ENCODE measurements around the gene WDR26. TPM values are rescaled to one million over a fixed set of nuclear protein-coding genes. Genes with fewer than 3 reads are reported as not detected.

WDR26 gene
- total RNA-seq, 2 experiments from 2014 or later, result 173 to 176 TPM

DNA sequence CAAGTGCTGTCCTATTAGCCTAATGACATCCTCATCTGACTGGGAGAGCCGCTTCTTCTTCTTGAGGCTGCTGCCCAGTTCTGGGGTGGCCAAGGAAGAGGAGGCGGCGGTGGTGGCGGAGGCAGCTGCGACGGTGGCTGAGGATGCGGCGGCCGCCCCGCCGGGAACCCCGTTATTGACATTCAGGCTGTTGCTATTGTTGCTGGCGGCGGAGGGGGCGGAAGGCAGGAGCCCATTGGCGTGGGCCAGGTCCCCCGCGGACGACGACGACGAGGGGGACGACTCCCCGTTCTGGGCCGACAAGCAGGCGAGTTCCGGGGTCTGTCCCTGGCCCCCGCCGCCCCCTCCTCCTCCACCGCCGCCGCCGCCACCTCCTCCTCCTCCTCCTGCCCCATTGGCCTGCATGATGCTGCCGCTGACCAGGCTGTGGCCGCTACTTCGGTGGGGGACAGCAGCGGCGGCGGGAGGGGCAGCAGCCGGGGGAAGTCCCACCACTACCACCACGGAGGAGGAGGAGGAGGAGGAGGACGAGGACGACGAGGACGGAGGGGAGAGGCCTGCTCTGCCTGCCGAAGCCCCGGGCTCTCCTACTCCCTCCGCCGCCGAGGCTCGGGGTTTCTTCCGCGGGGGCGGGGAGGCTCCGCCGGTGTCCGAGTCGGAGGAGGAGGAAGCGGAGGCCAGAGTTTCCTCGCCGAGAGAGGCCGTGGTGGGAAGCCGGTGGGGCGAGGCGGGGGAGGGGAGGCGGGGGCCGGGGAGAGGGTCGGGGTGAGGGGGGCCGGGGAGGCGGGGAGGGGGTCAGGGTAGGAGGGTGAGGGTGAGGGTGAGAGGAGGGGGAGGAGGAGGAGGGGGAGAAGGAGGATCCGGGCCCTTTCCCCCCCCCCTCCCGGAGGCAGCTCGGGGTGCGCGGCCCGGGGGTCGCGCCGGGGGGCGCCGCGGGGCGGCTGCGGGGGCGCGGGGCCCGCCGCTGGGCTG, 610 bp downstream of the WDR26 start:
- peak overlapping the region; percentile 100 for H3K27ac Mint-ChIP-seq
- intact Hi-C loops (cut with DNase I, micrococcal nuclease), result loop anchor here (2.0 to 10.0 kb wide), 5 partner anchors 23 to 1719 kb away; partner anchors contain the start of genes AIDA (in 1 of the 2), BROX (in 1 of the 2), CNIH4 (in 1 of the 2) and DEGS1 (in 1 of the 2)
- H3K27me3 ChIP-seq (ENCODE audit: control insufficient read depth in 1 of 2, insufficient read depth in 2 of 2, low read length in 2 of 2), result no peaks in the 10 kb centered on the region
- no peaks in the 10 kb centered on the region for H3K9me3 ChIP-seq (ENCODE audit: control insufficient read depth in 1 of 2, insufficient read depth in 1 of 2, low read length in 2 of 2)
- ATAC-seq (ENCODE audit: poor library complexity) (peak; percentile 14), DNase-seq (peak in 13 of 14 experiments; percentile 16 to 75 (median 50))
- H3K36me3 ChIP-seq (ENCODE audit: insufficient read depth, low read length), result peaks cover 17% of the 10 kb centered on the region
- no peaks in the 10 kb centered on the region for H3K9me3 Mint-ChIP-seq
- TF ChIP-seq, protein P1, sequence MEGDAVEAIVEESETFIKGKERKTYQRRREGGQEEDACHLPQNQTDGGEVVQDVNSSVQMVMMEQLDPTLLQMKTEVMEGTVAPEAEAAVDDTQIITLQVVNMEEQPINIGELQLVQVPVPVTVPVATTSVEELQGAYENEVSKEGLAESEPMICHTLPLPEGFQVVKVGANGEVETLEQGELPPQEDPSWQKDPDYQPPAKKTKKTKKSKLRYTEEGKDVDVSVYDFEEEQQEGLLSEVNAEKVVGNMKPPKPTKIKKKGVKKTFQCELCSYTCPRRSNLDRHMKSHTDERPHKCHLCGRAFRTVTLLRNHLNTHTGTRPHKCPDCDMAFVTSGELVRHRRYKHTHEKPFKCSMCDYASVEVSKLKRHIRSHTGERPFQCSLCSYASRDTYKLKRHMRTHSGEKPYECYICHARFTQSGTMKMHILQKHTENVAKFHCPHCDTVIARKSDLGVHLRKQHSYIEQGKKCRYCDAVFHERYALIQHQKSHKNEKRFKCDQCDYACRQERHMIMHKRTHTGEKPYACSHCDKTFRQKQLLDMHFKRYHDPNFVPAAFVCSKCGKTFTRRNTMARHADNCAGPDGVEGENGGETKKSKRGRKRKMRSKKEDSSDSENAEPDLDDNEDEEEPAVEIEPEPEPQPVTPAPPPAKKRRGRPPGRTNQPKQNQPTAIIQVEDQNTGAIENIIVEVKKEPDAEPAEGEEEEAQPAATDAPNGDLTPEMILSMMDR (IDR thresholded peaks at IDR 0.05), result no peak
- peak overlapping the region; percentile 88 for H3K4me3 Mint-ChIP-seq
- peak overlapping the region; percentile 83 to 89 for H3K27ac ChIP-seq (ENCODE audit: low read depth in 1 of 2, low read length in 2 of 2)
- ChIA-PET POLR2A (interaction anchor here (0.6 to 3.8 kb wide), 20 partner anchors 9 to 320 kb away, joined by 3 to 17 read pairs (median 6); partner anchors contain the start of genes DEGS1, FBXO28 and NVL), CTCF (interaction anchor here (3.0 kb wide), 1 partner anchor 23 kb away, joined by 13 read pairs; no protein-coding TSS in a partner anchor)
- H3K4me3 ChIP-seq (ENCODE audit: low read length), result peak overlapping the region; percentile 84
- peaks cover 55% of the 10 kb centered on the region for H3K36me3 Mint-ChIP-seq (ENCODE audit: low read depth)
- H3K4me1 ChIP-seq (ENCODE audit: insufficient read depth, low read length), result peaks cover 29% of the 10 kb centered on the region
- H3K27me3 Mint-ChIP-seq, result no peaks in the 10 kb centered on the region
- peaks cover 66% of the 10 kb centered on the region for H3K4me1 Mint-ChIP-seq (ENCODE audit: low read depth)

DNA sequence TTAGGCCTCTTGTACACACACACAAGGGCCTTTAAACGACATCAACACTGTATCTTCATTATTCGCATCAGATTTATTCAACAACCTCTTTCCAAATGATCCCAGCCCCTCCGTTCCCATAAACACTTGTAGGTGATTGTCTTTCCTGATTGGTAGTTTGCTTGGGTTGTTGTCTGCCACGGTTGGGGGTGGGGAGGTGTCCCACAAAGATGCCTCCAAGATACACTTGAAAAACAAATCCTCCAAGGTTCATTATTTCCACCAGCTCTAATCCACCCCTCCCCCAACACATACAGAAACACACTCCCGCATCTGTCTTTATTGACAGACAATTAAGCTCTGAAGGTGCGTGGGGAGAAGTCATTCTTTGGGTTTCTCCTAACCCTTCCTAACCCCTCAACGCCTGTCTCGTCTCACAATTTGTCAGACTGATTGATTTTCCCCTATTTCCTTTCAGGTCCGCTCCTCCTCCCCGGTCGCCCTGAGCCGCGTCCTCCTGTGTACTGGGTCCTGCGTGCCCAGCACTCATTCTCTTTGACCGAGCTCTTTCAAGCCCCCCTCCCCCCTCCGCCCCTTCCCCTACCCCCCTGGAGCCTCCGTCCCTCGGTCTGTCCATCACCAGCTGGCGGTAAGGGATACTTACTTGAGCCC, 1.4 kb downstream of the WDR26 start:
- TF ChIP-seq, protein P1 (IDR thresholded peaks at IDR 0.05), result no peak
- Mint-ChIP-seq H3K4me1 (ENCODE audit: low read depth) (peaks cover 71% of the 10 kb centered on the region), H3K36me3 (ENCODE audit: low read depth) (peaks cover 58% of the 10 kb centered on the region), H3K27me3 (no peaks in the 10 kb centered on the region), H3K27ac (peak overlapping the region; percentile 86), H3K4me3 (peak overlapping the region; percentile 88), H3K9me3 (no peaks in the 10 kb centered on the region)
- ChIA-PET CTCF (no interaction called here), POLR2A (interaction anchor here (1.2 to 3.8 kb wide), 9 partner anchors 10 to 250 kb away, joined by 3 to 17 read pairs (median 6); partner anchors contain the start of gene DEGS1)
- Histone ChIP-seq H3K9me3 (ENCODE audit: control insufficient read depth in 1 of 2, insufficient read depth in 1 of 2, low read length in 2 of 2) (no peaks in the 10 kb centered on the region), H3K27me3 (ENCODE audit: control insufficient read depth in 1 of 2, insufficient read depth in 2 of 2, low read length in 2 of 2) (no peaks in the 10 kb centered on the region), H3K4me3 (ENCODE audit: low read length) (peak overlapping the region; percentile 84), H3K27ac (ENCODE audit: low read depth in 1 of 2, low read length in 2 of 2) (peak overlapping the region; percentile 83 to 89), H3K36me3 (ENCODE audit: insufficient read depth, low read length) (peaks cover 24% of the 10 kb centered on the region), H3K4me1 (ENCODE audit: insufficient read depth, low read length) (peaks cover 29% of the 10 kb centered on the region)
- DNase-seq (peak in 10 of 14 experiments; percentile 8 to 54 (median 24)), ATAC-seq (ENCODE audit: poor library complexity) (no peak)
- intact Hi-C loops (cut with DNase I, micrococcal nuclease), result loop anchor here (2.0 to 10.0 kb wide), 5 partner anchors 24 to 1718 kb away; partner anchors contain the start of genes AIDA (in 1 of the 2), BROX (in 1 of the 2), CNIH4 (in 1 of the 2) and DEGS1 (in 1 of the 2)

DNA sequence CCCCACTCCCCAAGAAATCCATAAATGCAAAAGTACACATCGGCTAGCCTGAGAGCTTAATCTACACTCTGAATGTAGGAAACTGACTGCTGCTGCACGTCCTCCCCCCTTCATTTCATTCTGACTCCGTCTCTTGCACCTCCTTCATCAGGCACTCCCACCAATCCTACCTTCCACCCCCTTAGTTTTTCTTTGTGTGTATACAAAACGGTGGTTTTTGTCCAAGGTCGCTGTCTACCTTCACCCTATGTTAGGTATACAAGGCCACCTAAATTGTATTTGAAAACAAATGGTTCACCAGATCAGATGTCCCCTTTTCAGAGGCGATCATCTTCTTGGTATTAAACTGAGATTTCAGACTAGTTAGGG, 1.9 kb downstream of the WDR26 start:
- Histone ChIP-seq H3K27ac (ENCODE audit: low read depth in 1 of 2, low read length in 2 of 2) (peak overlapping the region; percentile 58 to 83), H3K4me1 (ENCODE audit: insufficient read depth, low read length) (peaks cover 29% of the 10 kb centered on the region), H3K9me3 (ENCODE audit: control insufficient read depth in 1 of 2, insufficient read depth in 1 of 2, low read length in 2 of 2) (no peaks in the 10 kb centered on the region), H3K36me3 (ENCODE audit: insufficient read depth, low read length) (peaks cover 24% of the 10 kb centered on the region), H3K4me3 (ENCODE audit: low read length) (peak overlapping the region; percentile 84), H3K27me3 (ENCODE audit: control insufficient read depth in 1 of 2, insufficient read depth in 2 of 2, low read length in 2 of 2) (no peaks in the 10 kb centered on the region)
- DNase-seq (peak in 4 of 14 experiments; percentile 15 to 36 (median 32)), ATAC-seq (ENCODE audit: poor library complexity) (no peak)
- H3K36me3 Mint-ChIP-seq (ENCODE audit: low read depth), result peaks cover 63% of the 10 kb centered on the region
- peak overlapping the region; percentile 88 for H3K4me3 Mint-ChIP-seq
- intact Hi-C loops (cut with DNase I, micrococcal nuclease), result loop anchor here (2.0 to 10.0 kb wide), 5 partner anchors 24 to 1718 kb away; partner anchors contain the start of genes AIDA (in 1 of the 2), BROX (in 1 of the 2), CNIH4 (in 1 of the 2) and DEGS1 (in 1 of the 2)
- ChIA-PET CTCF (no interaction called here), POLR2A (interaction anchor here (1.2 to 3.8 kb wide), 11 partner anchors 10 to 996 kb away, joined by 3 to 17 read pairs (median 6); partner anchors contain the start of gene DEGS1)
- no peaks in the 10 kb centered on the region for H3K9me3 Mint-ChIP-seq
- TF ChIP-seq, protein P1 (IDR thresholded peaks at IDR 0.05), result no peak
- H3K27ac Mint-ChIP-seq, result peak overlapping the region; percentile 86
- H3K4me1 Mint-ChIP-seq (ENCODE audit: low read depth), result peaks cover 75% of the 10 kb centered on the region
- H3K27me3 Mint-ChIP-seq, result no peaks in the 10 kb centered on the region
